Esophagus squamous epithelium (tissue), 4 donors: ENCODE measurements around the gene CREB5.

Source experiments
- POLR2A ChIP-seq, 4 donors: fragments of 450-650 bp; IDR thresholded peaks; one replicate each; pipeline ENCODE4 v1.6.1; 2017; ENCODE audit warnings: antibody characterized with exemption in 4 of 4, mild to moderate bottlenecking in 4 of 4, moderate library complexity in 3 of 4
- TF ChIP-seq, protein P1 (sequence below), 6 experiments: fragments of 450-650 bp in 4 of 6; fragments of 200-600 bp in 2 of 6; sonication (generic) in 2 of 6; IDR thresholded peaks; one replicate each; pipeline ENCODE4 v1.5.1; 2016 to 2019; ENCODE audit warnings: antibody characterized with exemption in 6 of 6, mild to moderate bottlenecking in 4 of 6, moderate library complexity in 4 of 6

DNA sequence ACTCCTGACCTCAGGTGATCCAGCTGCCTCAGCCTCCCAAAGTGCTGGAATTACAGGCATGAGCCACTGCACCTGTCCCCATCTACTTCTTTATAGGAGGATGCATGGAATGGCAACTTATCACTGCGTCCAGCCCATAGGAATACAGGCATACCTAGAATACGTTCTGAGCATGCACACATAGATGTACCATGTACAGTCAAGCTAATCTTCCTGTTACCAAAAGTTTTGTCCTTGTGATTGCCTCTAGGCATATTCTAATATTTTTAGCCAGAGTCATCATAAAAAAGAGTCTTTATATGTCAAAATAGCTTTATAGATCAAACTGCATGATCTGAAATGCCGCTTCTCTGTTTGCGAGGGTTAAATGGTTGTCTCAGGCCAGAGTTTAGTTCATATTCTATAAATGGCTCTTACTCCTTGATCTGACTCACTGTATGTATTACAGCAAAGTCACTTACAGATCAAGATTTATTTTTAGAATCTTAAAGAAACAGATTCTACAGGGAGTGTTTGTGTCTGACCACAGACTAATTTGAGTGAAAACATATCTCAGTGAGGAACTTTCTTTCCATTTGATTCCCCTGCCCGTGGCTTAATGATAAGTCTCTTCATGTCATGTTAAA lies 210.9 kb downstream of the CREB5 start:
- TF ChIP-seq, protein P1, sequence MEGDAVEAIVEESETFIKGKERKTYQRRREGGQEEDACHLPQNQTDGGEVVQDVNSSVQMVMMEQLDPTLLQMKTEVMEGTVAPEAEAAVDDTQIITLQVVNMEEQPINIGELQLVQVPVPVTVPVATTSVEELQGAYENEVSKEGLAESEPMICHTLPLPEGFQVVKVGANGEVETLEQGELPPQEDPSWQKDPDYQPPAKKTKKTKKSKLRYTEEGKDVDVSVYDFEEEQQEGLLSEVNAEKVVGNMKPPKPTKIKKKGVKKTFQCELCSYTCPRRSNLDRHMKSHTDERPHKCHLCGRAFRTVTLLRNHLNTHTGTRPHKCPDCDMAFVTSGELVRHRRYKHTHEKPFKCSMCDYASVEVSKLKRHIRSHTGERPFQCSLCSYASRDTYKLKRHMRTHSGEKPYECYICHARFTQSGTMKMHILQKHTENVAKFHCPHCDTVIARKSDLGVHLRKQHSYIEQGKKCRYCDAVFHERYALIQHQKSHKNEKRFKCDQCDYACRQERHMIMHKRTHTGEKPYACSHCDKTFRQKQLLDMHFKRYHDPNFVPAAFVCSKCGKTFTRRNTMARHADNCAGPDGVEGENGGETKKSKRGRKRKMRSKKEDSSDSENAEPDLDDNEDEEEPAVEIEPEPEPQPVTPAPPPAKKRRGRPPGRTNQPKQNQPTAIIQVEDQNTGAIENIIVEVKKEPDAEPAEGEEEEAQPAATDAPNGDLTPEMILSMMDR (IDR thresholded peaks at IDR 0.05) = no peak
- TF ChIP-seq POLR2A (IDR thresholded peaks at IDR 0.05) = no peak
